Parathyroid adenoma (tissue), 2 donors: Measurements from ENCODE around the gene DCN.

Experiments
- H2AFZ ChIP-seq: fragments of 300-600 bp; sonication (generic); one replicate; pipeline ENCODE4 v1.7.0; 2017; ENCODE audit warnings: antibody characterized with exemption, mild to moderate bottlenecking
- H3K27ac ChIP-seq: fragments of 300-600 bp; sonication (generic); one replicate; pipeline ENCODE4 v1.7.0; 2017
- H3K27me3 ChIP-seq: fragments of 300-600 bp; sonication (generic); one replicate; pipeline ENCODE4 v1.7.0; 2017; ENCODE audit warnings: low read length; ENCODE audit not compliant: control insufficient read depth, insufficient read depth
- H3K36me3 ChIP-seq: fragments of 300-600 bp; sonication (generic); one replicate; pipeline ENCODE4 v1.7.0; 2017; ENCODE audit warnings: low read length; ENCODE audit not compliant: control insufficient read depth, insufficient read depth
- H3K4me1 ChIP-seq: fragments of 300-600 bp; sonication (generic); one replicate; pipeline ENCODE4 v1.7.0; 2017; ENCODE audit warnings: control low read depth
- H3K4me2 ChIP-seq: fragments of 300-600 bp; sonication (generic); one replicate; pipeline ENCODE4 v1.7.0; 2017; ENCODE audit warnings: low read length
- H3K4me3 ChIP-seq: fragments of 300-600 bp; sonication (generic); one replicate; pipeline ENCODE4 v1.7.0; 2017; ENCODE audit warnings: low read depth, low read length
- H3K79me2 ChIP-seq: fragments of 300-600 bp; sonication (generic); one replicate; pipeline ENCODE4 v1.7.0; 2017; ENCODE audit warnings: control low read depth
- H3K9ac ChIP-seq: fragments of 300-600 bp; sonication (generic); one replicate; pipeline ENCODE4 v1.7.0; 2017; ENCODE audit warnings: mild to moderate bottlenecking
- H3K9me3 ChIP-seq: fragments of 300-600 bp; sonication (generic); one replicate; pipeline ENCODE4 v1.7.0; 2017; ENCODE audit warnings: low read length; ENCODE audit not compliant: control insufficient read depth
- CTCF ChIP-seq: fragments of 300-600 bp; sonication (generic); IDR thresholded peaks from one replicate; pipeline ENCODE4 v1.7.0; 2017; ENCODE audit warnings: antibody characterized with exemption, mild to moderate bottlenecking
- donor health status: primary hyperparathyroidism.

DCN gene

GRCh38 chr12:91098461-91098860 lies 84.2 kb downstream of the DCN start:
- Histone ChIP-seq H3K4me2 (no peak overlapping the region), H3K27me3 (no peaks in the 10 kb centered on the region), H3K4me1 (no peaks in the 10 kb centered on the region), H3K27ac (no peak overlapping the region), H3K36me3 (no peaks in the 10 kb centered on the region), H2AFZ (no peak overlapping the region), H3K9ac (no peak overlapping the region), H3K79me2 (no peaks in the 10 kb centered on the region), H3K9me3 (no peaks in the 10 kb centered on the region), H3K4me3 (no peak overlapping the region)
- no peak for TF ChIP-seq CTCF

GRCh38 chr12:91094957-91095356 lies 87.7 kb downstream of the DCN start:
- H3K4me1 ChIP-seq: no peaks in the 10 kb centered on the region
- TF ChIP-seq CTCF: no peak
- H3K9ac ChIP-seq: no peak overlapping the region
- H3K79me2 ChIP-seq: no peaks in the 10 kb centered on the region
- no peaks in the 10 kb centered on the region for H3K27me3 ChIP-seq
- H3K27ac ChIP-seq: no peak overlapping the region
- H3K9me3 ChIP-seq: no peaks in the 10 kb centered on the region
- no peaks in the 10 kb centered on the region for H3K36me3 ChIP-seq
- H3K4me2 ChIP-seq: no peak overlapping the region
- H3K4me3 ChIP-seq: no peak overlapping the region
- H2AFZ ChIP-seq: no peak overlapping the region

- Histone ChIP-seq H3K36me3 (no peaks in the 10 kb centered on the region), H3K79me2 (no peaks in the 10 kb centered on the region), H2AFZ (no peak overlapping the region), H3K4me1 (no peaks in the 10 kb centered on the region), H3K27ac (no peak overlapping the region), H3K4me2 (no peak overlapping the region), H3K27me3 (no peaks in the 10 kb centered on the region), H3K9me3 (no peaks in the 10 kb centered on the region), H3K4me3 (no peak overlapping the region), H3K9ac (no peak overlapping the region)
- TF ChIP-seq CTCF: no peak
Observed at GRCh38 chr12:91094032-91094662, 88.5 kb downstream of the DCN start.

GRCh38 chr12:91093341-91093740 lies 89.3 kb downstream of the DCN start:
- H3K4me2 ChIP-seq: no peak overlapping the region
- no peak overlapping the region for H3K27ac ChIP-seq
- no peak for TF ChIP-seq CTCF
- H3K4me3 ChIP-seq: no peak overlapping the region
- H2AFZ ChIP-seq: no peak overlapping the region
- H3K4me1 ChIP-seq: no peaks in the 10 kb centered on the region
- no peaks in the 10 kb centered on the region for H3K36me3 ChIP-seq
- H3K9me3 ChIP-seq: no peaks in the 10 kb centered on the region
- H3K79me2 ChIP-seq: no peaks in the 10 kb centered on the region
- no peak overlapping the region for H3K9ac ChIP-seq
- no peaks in the 10 kb centered on the region for H3K27me3 ChIP-seq
